ENCODE results near the gene CAPN9.
"Not testable (repeated sequence)": the region's sequence is repeated elsewhere in the genome, so short reads cannot be mapped to it uniquely, and the experiment has no call there.

CAPN9 gene

DNA sequence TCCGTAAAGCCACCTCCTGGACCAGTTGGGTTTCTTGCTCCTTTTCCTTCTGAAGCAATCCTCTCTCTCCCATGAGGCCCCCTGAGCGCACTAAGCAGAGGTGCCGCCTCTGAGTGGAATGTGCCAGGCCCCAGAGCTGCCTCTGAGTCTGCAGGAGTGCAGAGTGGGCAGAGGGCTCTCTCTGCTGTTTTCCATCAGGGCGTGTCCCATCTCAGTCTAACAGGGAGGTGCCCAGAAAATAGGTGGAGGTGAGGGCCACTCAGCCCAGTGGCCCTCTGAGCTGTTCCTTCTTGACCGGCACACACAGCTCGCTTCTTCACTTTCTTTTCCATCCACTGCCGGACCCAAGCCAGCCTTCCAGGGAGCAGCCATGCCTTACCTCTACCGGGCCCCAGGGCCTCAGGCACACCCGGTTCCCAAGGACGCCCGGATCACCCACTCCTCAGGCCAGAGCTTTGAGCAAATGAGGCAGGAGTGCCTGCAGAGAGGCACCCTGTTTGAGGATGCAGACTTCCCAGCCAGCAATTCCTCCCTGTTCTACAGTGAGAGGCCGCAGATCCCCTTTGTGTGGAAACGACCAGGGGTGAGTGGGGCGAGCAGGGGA is at the start of gene CAPN9:
TSS of gene CAPN9 (plus strand) at position 262 of the 604 bp plus-strand sequence. CDS start at position 371, 109 bp downstream.
- Histone ChIP-seq H3K27me3 (ENCODE audit: insufficient read depth, low read length, poor library complexity) (no peaks in the 10 kb centered on the region), H3K4me2 (ENCODE audit: insufficient read depth, low read length) (no peak within 1 kb of the TSS), H3K4me3 (ENCODE audit: low read depth in 1 of 2, low read length in 2 of 2) (no peak within 1 kb of the TSS), H3K9me3 (ENCODE audit: insufficient read depth, low read length, severe bottlenecking) (no peaks in the 10 kb centered on the region), H3K4me1 (ENCODE audit: insufficient read depth, low read length) (no peaks in the 10 kb centered on the region), H2AFZ (ENCODE audit: low read depth, low read length) (no peak within 1 kb of the TSS), H3K9ac (ENCODE audit: low read depth, low read length) (no peak within 1 kb of the TSS), H4K20me1 (ENCODE audit: insufficient read depth, low read length) (no peaks in the 10 kb centered on the region), H3K36me3 (ENCODE audit: insufficient read depth, low read length) (no peaks in the 10 kb centered on the region), H3K79me2 (ENCODE audit: insufficient read depth, low read length) (no peaks in the 10 kb centered on the region), H3K27ac (ENCODE audit: low read length) (no peak within 1 kb of the TSS)
- TF ChIP-seq CTCF (IDR thresholded peaks at IDR 0.05; ENCODE audit: borderline replicate concordance, extremely low read depth, low read length, poor library complexity, severe bottlenecking) = no peak
- no peak for TF ChIP-seq EZH2 (IDR thresholded peaks at IDR 0.05; ENCODE audit: borderline replicate concordance, low read depth, low read length, severe bottlenecking)
- ATAC-seq (ENCODE audit: insufficient read depth, low read depth) = no peak
- no peak for DNase-seq

GRCh38 chr1:230698130-230698529 is 49.1 kb upstream of the CAPN9 start:
- Histone ChIP-seq H3K79me2 (ENCODE audit: insufficient read depth, low read length) (no peaks in the 10 kb centered on the region), H3K9ac (ENCODE audit: low read depth, low read length) (no peak overlapping the region), H3K4me1 (ENCODE audit: insufficient read depth, low read length) (no peaks in the 10 kb centered on the region), H2AFZ (ENCODE audit: low read depth, low read length) (no peak overlapping the region), H4K20me1 (ENCODE audit: insufficient read depth, low read length) (no peaks in the 10 kb centered on the region), H3K4me2 (ENCODE audit: insufficient read depth, low read length) (no peak overlapping the region), H3K4me3 (ENCODE audit: low read depth in 1 of 2, low read length in 2 of 2) (no peak overlapping the region), H3K36me3 (ENCODE audit: insufficient read depth, low read length) (peaks cover 14% of the 10 kb centered on the region), H3K27me3 (ENCODE audit: insufficient read depth, low read length, poor library complexity) (peaks cover 13% of the 10 kb centered on the region), H3K9me3 (ENCODE audit: insufficient read depth, low read length, severe bottlenecking) (no peaks in the 10 kb centered on the region), H3K27ac (ENCODE audit: low read length) (no peak overlapping the region)
- no peak for ATAC-seq (ENCODE audit: insufficient read depth, low read depth)
- no peak for TF ChIP-seq EZH2 (IDR thresholded peaks at IDR 0.05; ENCODE audit: borderline replicate concordance, low read depth, low read length, severe bottlenecking)
- TF ChIP-seq CTCF (IDR thresholded peaks at IDR 0.05; ENCODE audit: borderline replicate concordance, extremely low read depth, low read length, poor library complexity, severe bottlenecking) = peak; percentile 18
- DNase-seq = no peak

DNA sequence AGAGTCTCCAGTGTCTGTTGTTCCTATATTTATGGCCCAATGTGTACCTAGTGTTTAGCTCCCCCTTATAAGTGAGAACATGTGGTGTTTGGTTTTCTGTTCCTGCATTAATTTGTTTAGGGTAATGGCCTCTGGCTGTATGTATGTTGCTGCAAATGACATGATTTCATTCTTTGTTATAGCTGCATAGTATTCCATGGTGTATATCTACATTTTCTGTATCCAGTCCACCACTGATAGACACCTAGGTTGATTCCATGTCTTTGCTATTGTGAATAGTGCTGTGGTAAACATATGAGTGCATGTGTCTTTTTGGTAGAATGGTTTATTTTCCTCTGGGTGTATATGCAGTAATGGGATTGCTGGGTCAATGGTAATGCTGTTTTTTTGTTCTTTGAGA is 48.2 kb upstream of the CAPN9 start:
- not testable (repeated sequence) for H3K79me2 ChIP-seq (ENCODE audit: insufficient read depth, low read length); H3K4me2 ChIP-seq (ENCODE audit: insufficient read depth, low read length); H3K27ac ChIP-seq (ENCODE audit: low read length); H3K9me3 ChIP-seq (ENCODE audit: insufficient read depth, low read length, severe bottlenecking); H3K9ac ChIP-seq (ENCODE audit: low read depth, low read length); H2AFZ ChIP-seq (ENCODE audit: low read depth, low read length); H4K20me1 ChIP-seq (ENCODE audit: insufficient read depth, low read length); H3K4me3 ChIP-seq (ENCODE audit: low read depth in 1 of 2, low read length in 2 of 2); H3K36me3 ChIP-seq (ENCODE audit: insufficient read depth, low read length); DNase-seq; H3K4me1 ChIP-seq (ENCODE audit: insufficient read depth, low read length); ATAC-seq (ENCODE audit: insufficient read depth, low read depth)
- H3K27me3 ChIP-seq (ENCODE audit: insufficient read depth, low read length, poor library complexity) = peaks cover 13% of the 10 kb centered on the region

GRCh38 chr1:230699716-230700115 is 47.5 kb upstream of the CAPN9 start:
- TF ChIP-seq CTCF (IDR thresholded peaks at IDR 0.05; ENCODE audit: borderline replicate concordance, extremely low read depth, low read length, poor library complexity, severe bottlenecking) (no peak), EZH2 (IDR thresholded peaks at IDR 0.05; ENCODE audit: borderline replicate concordance, low read depth, low read length, severe bottlenecking) (no peak)
- peaks cover 13% of the 10 kb centered on the region for H3K27me3 ChIP-seq (ENCODE audit: insufficient read depth, low read length, poor library complexity)
- no peaks in the 10 kb centered on the region for H3K36me3 ChIP-seq (ENCODE audit: insufficient read depth, low read length)
- no peak overlapping the region for H2AFZ ChIP-seq (ENCODE audit: low read depth, low read length)
- no peak overlapping the region for H3K9ac ChIP-seq (ENCODE audit: low read depth, low read length)
- no peaks in the 10 kb centered on the region for H3K9me3 ChIP-seq (ENCODE audit: insufficient read depth, low read length, severe bottlenecking)
- no peaks in the 10 kb centered on the region for H3K79me2 ChIP-seq (ENCODE audit: insufficient read depth, low read length)
- H3K27ac ChIP-seq (ENCODE audit: low read length) = no peak overlapping the region
- H3K4me1 ChIP-seq (ENCODE audit: insufficient read depth, low read length) = no peaks in the 10 kb centered on the region
- no peaks in the 10 kb centered on the region for H4K20me1 ChIP-seq (ENCODE audit: insufficient read depth, low read length)
- no peak overlapping the region for H3K4me3 ChIP-seq (ENCODE audit: low read depth in 1 of 2, low read length in 2 of 2)
- no peak overlapping the region for H3K4me2 ChIP-seq (ENCODE audit: insufficient read depth, low read length)
- ATAC-seq (ENCODE audit: insufficient read depth, low read depth) (no peak), DNase-seq (no peak)

Data from DND-41 (cell line).